Astrocyte (in vitro differentiated cells and primary cell): ENCODE measurements around the gene ARF1.

Source experiments
- CTCF ChIP-seq: IDR thresholded peaks from 2 replicates; pipeline ENCODE4 v1.5.1; 2011; ENCODE audit warnings: low read depth, mild to moderate bottlenecking, inconsistent platforms, low read length, moderate library complexity; ENCODE audit not compliant: insufficient read depth
- EZH2 ChIP-seq: IDR thresholded peaks from 2 replicates; pipeline ENCODE4 v1.6.1; 2012; ENCODE audit warnings: mild to moderate bottlenecking, low read length, inconsistent platforms; ENCODE audit not compliant: insufficient read depth

GRCh38 chr1:228136901-228137300 is 54.4 kb downstream of the ARF1 start:
- TF ChIP-seq CTCF (no peak), EZH2 (no peak)
